AG04449 (cell line): ENCODE data around the gene C1orf174.

Experiments
- CTCF ChIA-PET: fragments of 350-600 bp; formaldehyde crosslinking; extraction: SDS; loops from one replicate; lab custom pipeline; 2021; ENCODE audit warnings: antibody characterized with exemption; lab: Yijun Ruan, JAX
- POLR2A ChIA-PET: fragments of 400-600, 350-600 bp; formaldehyde crosslinking; extraction: SDS; loops from one replicate; lab custom pipeline; 2020; ENCODE audit warnings: antibody characterized with exemption, inconsistent platforms; lab: Yijun Ruan, JAX
- DNase-seq: peaks from one replicate; pipeline ENCODE4 v3.0.0-alpha.2; 2010; ENCODE audit warnings: low read depth, low spot score
- H3K4me3 ChIP-seq: 2 replicates; pipeline ENCODE4 v1.5.1; 2011; ENCODE audit warnings: low read depth, mild to moderate bottlenecking, control low read depth, low read length
- TF ChIP-seq, protein P1 (sequence below): IDR thresholded peaks from one replicate; pipeline ENCODE4 v1.5.1; 2011; ENCODE audit warnings: mild to moderate bottlenecking, moderate library complexity, low read length, control low read depth, inconsistent platforms; ENCODE audit not compliant: insufficient read depth; ENCODE audit errors: missing control alignments

The C1orf174 gene

DNA sequence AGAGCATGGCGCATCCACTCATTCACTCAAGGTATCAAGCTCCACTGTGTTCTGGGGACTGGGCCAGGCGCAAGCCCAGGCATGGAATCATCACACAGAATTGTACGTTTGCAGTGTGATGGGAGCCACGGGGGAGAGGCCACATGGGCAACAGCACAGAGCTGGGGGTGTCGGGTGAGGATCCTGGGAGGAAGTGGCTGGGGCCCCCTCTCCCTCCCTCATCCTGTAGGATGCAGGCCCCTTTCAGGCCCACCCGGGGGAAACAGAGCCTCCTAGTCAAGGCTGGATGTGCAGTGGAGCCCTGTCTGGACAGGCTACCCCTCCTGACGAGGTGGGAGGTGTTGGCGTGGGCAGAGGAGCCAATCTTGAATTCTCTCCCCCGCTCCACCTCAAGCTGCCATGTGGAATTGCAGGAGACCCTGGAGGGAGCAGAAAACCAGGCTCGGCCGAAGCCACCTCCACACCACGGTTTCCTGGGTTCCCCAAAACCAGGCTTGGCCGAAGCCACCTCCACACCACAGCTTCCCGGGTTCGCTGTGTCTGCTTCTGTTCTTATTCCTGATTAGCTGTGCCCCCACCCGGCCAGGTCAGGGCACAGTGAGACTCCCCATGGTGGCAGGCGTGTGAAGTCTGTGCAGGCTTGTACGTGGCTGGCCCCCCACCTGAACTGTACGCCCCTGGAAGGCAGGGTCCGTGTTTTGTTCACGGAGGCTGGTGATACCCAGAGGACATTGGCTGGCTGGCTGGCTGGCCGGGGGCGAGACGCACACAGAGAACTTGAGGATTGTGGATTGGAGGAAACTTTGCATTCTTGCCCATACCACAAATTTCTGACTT, 4.2 kb upstream of the C1orf174 start:
- TF ChIP-seq, protein P1, sequence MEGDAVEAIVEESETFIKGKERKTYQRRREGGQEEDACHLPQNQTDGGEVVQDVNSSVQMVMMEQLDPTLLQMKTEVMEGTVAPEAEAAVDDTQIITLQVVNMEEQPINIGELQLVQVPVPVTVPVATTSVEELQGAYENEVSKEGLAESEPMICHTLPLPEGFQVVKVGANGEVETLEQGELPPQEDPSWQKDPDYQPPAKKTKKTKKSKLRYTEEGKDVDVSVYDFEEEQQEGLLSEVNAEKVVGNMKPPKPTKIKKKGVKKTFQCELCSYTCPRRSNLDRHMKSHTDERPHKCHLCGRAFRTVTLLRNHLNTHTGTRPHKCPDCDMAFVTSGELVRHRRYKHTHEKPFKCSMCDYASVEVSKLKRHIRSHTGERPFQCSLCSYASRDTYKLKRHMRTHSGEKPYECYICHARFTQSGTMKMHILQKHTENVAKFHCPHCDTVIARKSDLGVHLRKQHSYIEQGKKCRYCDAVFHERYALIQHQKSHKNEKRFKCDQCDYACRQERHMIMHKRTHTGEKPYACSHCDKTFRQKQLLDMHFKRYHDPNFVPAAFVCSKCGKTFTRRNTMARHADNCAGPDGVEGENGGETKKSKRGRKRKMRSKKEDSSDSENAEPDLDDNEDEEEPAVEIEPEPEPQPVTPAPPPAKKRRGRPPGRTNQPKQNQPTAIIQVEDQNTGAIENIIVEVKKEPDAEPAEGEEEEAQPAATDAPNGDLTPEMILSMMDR, result no peak
- CTCF ChIA-PET, result no interaction called here
- POLR2A ChIA-PET, result no interaction called here
- no peak overlapping the region for H3K4me3 ChIP-seq
- DNase-seq, result no peak

DNA sequence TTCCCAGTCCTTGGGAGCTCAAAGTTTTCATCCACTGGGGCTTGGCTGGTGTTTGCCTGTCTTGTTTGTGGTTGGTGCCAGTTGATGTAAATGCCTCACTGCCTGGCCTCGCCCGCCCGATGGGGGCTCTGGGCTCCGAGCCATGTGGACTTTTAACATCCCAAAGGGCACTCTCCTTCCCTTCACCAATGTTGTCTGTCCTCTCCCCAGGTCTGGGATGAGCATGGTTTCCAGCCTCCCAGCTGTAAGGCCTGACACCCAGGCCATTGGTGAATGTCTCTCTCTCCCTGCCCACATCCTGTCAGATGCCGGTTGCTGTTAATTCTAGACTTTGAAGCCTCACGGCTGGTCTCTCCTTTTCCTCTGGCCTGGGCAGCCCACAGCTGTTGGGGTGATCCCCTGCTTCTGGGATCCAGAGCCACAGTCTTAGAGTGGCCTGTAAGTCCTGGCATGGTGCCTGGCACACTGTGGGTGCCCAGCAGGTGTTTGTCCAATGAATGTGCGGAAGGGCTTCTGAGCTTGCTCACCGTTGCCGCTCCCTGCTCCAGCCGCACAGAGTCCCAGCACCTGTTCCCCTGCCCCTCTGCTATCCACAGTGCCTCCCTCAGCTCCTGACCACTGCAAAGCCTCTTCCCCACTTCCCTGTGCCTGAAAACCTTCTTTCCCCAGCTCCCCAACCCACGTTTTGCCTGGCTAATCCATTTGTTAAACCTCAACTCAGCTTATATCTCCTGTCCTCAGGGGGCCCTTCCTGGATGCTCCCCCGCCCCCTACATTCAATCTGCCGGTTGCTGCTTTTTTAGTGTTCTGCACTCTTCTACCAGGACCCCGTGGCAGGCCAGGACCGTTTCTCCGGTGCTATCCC, 3.3 kb upstream of the C1orf174 start:
- DNase-seq, result no peak
- no peak overlapping the region for H3K4me3 ChIP-seq
- TF ChIP-seq, protein P1, result no peak
- ChIA-PET POLR2A (no interaction called here), CTCF (interaction anchor here (1.0 kb wide), 1 partner anchor 8 kb away, joined by 4 read pairs; no protein-coding TSS in a partner anchor)

DNA sequence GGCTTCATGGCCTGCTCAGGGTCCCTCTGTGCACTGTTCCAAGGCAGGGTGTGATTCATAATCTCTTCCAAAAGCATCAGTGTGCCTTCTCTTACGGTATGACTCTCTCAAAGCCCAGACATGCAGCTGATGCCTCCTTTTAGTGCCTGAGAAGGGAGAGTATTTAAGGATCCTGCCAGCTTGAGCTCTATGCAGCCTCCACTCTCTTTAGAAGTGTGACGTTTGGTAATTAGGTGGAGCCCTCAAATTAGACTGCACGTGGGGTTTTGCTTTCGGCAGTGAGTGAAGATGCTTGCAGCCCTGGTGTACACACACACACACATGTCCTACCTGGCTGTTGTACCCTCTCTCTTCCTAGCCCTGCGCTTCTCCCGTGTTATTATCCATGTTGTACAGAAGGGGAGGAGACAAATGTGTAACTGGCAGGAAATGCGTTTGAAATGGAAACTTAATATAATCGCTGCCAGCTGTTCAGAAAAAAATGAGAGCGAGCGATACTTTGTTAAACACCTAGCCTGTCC, 2.6 kb upstream of the C1orf174 start:
- no peak for DNase-seq
- POLR2A ChIA-PET, result no interaction called here
- no peak overlapping the region for H3K4me3 ChIP-seq
- CTCF ChIA-PET, result interaction anchor here (1.0 kb wide), 1 partner anchor 9 kb away, joined by 4 read pairs; no protein-coding TSS in a partner anchor
- TF ChIP-seq, protein P1, result no peak

DNA sequence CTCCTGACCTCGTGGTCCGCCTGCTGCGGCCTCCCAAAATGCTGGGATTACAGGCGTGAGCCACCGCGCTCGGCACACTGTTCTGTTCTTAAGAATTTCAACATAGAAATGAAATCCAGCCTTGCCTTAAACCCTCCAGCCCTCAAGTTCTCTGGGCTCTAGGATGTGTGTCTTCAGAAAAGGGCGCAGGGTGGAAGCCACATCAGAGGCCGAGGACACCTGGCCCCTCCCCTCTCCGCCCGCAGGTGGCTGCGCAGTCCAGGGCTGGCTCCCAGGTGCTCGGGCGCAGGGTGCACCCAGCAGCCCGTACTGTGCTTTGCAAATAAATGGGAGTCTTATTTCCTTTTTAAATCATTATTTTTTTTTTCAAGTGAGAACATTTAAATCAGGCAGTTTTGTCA, 2.0 kb upstream of the C1orf174 start:
- CTCF ChIA-PET, result no interaction called here
- no peak for DNase-seq
- H3K4me3 ChIP-seq, result no peak overlapping the region
- POLR2A ChIA-PET, result no interaction called here
- TF ChIP-seq, protein P1, result no peak

DNA sequence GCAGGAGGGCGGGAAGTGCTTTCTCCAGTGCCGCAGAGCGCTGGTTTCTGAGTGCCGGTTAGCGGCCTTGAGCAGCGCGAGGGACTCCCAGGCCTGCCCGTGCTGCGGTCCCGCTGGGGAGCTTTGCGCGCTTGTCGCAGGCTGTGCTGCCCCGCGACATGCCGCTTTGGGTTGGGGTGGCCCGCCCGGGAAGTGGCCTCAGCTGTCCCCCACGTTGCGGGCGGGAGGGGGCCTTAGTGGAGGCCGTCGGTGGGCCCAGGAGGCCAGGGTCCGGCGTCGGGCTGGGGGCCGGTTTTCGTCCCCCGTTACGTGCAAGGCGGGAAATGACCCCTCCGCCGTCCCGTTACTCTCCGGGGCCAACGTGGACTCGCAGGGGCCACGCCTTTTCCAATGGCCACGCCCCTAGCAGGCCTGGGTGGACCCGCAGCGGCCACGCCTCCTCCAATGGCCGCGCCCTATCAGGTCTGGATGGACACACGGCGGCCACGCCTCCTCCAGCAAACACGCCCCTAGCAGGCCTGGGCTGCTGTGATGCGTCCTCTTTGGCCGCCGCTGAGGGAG, 977 bp upstream of the C1orf174 start:
- TF ChIP-seq, protein P1, result no peak
- peak overlapping the region; percentile 96 for H3K4me3 ChIP-seq
- DNase-seq, result peak; percentile 51
- ChIA-PET POLR2A (no interaction called here), CTCF (no interaction called here)
